ENCODE measurements around the gene NOTO.
"Not testable (repeated sequence)": the region's sequence is repeated elsewhere in the genome, so short reads cannot be mapped to it uniquely, and the experiment has no call there.

NOTO gene, protein sequence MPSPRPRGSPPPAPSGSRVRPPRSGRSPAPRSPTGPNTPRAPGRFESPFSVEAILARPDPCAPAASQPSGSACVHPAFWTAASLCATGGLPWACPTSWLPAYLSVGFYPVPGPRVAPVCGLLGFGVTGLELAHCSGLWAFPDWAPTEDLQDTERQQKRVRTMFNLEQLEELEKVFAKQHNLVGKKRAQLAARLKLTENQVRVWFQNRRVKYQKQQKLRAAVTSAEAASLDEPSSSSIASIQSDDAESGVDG

DNA sequence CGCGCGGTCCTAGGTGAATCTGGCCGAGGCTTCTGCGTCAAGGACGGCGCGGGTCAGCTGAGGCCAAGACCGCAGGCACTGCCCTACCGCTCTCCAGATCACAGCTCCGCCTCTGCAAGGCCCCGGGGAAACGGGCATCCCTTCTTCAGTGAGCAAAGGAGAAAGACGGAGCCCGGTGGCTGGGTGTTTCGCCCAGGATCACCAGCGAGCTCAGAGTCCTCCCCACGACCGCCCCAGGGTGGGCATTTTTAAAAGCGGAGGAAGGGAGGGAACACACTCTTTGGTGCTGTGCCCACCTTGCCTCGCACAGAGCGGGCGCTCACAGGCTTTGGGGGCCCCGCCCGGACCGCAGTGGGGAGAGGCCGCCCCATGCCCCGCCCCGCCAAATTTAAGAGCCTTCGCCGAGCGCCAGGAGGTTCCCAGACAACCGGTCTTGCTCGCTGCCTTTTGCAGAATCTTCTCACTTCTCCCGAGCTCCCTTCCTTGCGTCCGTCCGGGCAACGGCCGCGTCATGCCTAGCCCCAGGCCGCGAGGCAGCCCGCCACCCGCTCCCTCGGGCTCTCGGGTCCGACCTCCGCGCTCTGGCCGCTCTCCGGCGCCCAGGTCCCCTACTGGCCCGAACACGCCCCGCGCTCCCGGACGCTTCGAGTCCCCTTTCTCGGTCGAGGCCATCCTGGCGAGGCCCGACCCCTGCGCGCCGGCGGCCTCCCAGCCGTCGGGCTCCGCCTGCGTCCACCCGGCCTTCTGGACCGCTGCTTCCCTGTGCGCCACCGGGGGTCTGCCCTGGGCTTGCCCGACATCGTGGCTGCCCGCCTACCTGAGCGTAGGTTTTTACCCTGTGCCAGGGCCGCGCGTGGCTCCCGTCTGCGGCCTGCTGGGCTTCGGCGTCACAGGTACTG is at the start of gene NOTO:
TSS of gene NOTO (plus strand) at position 419 of the 899 bp plus-strand sequence. CDS start at position 512, 93 bp downstream.
- no peak for DNase-seq

DNA sequence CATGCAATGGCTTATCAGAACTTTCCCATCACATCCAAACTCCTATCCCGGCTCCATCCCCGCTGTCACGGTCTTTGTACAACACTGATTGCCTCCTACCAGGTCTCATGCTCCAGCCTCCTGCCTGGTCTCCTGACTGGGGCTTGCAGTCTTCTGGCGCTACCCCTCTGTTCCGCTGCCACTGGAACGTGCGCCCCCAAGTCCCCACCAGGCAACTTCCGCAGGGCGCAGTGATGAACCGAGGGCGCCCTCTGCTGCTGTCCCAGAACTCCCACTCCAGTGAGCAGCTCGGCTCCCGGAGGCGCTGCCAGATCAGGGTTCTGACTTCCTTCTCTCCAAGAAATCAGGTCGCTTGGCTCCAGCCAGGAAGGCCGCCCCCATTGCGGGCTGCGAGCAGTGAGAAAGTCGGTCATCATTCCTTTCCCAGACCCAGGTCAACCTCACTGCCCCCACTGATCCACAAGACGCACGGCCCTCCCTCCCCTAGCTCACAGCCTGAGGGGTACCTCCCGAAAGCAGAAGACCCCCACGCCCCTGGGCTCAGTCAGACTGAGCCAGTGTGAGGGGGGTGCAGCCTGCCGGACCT is 45.7 kb upstream of the NOTO start:
- peak; percentile 42 for DNase-seq

DNA sequence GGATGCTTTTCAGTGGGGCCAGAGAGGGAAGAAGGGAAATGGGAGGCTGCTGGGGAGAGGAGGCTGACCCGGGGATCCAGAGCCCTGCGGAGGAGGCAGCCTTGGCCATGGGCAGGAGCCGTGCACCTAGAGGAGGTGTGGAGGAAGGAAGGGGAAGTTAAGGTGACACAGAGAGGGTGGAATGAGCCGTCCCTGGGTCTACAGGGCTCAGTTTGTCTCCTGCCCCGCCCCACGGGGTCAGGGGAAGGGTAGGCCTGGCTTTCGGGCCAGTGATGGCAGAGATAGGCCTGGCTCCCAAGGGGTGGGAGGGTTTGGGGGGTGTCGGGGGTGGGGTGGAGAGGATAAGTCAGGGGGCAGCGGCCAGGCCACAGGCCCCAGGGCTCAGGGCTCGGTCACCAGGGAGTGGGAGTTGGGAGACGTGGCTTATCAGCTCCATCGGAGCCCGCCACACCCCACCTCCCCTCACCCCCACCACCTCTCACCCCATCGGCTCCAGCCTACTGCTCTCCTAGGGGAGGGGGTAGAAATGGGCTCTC is 39.5 kb upstream of the NOTO start:
- DNase-seq = no peak

DNA sequence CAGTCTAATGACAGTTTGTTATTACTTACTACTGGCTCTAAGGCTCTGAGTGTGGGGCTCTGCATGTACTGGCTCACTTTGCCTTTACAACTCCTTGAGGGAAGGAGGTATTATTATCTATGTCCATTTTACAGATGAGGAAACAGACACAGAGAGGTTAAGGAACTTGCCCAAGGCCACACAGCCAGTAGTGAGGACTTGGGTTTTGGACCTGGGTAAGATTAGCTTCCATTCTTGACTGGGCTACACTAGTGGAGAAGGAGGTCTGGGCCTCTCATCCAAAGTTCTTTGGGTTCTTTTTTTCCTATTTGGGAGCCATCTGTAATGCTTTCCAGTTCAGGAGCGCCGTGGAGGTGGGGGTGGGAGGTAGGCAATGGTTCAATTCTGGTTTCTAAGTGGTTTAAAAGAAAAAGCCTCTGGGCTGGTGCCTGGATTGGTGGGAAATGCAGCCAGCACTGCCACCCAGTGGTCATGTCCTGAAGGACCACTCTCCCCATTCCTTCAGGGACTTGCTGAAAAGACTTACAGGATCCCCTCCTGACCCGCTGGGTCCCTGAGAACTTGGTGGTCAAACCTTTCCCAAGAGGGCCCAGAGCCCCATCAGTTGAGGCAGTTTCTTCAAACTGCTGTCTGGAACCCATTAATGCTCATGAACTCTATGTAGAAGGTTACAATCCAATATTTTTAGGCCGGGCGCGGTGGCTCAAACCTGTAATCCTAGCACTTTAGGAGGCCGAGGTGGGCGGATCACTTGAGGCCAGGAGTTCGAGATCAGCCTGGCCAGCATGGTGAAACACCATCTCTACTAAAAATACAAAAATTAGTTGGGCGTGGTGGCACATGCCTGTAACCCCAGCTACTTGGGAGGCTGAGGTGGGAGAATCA is 38.6 kb upstream of the NOTO start:
- DNase-seq = peak; percentile 71

DNA sequence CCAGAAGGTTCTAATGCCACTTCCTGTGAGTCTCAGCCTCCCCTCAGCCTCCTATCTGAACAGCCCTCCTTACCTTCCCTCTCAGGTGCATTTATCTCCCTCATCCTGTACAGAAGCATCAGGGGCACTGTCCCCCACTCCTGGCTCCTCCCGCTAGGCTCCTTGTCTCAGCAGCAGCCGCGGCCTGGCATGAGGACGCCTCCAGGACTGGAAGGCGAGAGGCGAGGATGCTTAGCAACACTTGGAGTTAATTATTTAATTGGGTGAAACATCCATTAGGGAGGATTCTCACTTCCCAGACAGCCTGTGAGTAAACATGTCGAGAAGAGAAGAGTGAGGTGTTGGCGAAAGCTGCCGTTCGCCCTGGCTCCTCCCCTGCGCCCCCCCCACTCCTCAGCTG is 36.4 kb upstream of the NOTO start:
- not testable (repeated sequence) for DNase-seq

DNA sequence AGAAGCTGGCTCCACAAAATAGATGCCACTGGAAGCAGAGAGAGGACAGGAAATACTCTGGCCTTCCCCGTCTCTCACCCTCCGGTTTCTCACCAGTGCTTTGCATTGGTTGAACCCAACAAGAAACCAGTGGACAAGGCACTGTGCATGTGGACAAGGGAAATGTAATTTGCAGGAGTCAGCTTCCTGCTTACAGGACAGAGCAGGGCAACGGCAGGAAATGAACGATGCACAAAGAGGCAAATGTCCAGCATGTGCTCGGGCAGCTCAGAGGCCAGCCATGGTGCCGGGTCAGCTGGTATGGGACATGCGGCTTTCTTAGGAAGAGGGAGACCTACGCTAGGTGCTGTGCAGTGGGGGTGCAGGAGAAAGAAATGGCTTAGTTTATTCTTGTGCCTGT is 35.6 kb upstream of the NOTO start:
- not testable (repeated sequence) for DNase-seq

DNA sequence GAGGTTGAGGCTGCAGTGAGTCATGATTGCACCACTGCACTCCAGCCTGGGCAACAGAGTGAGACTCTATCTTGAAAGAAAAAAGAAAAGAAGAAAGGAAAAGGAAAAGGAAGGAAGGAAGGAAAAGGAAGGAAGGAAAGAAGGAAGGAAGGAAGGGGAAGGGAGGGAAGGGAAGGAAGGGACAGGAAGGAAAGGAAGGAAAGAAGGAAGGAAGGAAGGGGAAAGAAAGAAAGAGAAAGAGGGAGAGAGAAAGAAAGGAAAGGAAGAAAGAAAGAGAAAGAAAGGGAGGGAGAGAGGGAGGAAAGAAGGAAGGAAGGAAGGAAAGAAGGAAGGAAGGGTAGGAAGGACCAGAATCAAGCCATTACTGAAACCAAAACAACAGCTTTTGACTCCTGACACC is 34.0 kb upstream of the NOTO start:
- DNase-seq = not testable (repeated sequence)

DNA sequence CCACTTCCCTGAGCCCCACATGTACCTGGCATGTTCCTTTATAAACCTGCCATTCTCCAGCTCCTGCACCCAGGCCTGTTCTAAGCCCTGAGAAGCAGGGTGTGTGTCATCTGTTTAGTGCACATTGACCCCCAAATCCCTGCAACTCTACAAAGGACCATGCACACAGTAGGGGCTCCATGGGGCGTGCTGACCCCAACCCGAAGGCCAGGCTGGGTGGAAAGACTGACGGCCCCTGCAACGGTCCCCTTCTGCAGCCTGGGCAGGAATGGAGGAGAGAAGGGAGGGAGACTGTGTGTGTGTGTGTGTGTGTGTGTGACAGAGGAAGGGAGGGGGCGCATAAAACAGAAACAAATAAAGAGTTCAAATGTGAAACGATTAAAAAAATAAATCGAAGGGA is 32.0 kb upstream of the NOTO start:
- not testable (repeated sequence) for DNase-seq

DNA sequence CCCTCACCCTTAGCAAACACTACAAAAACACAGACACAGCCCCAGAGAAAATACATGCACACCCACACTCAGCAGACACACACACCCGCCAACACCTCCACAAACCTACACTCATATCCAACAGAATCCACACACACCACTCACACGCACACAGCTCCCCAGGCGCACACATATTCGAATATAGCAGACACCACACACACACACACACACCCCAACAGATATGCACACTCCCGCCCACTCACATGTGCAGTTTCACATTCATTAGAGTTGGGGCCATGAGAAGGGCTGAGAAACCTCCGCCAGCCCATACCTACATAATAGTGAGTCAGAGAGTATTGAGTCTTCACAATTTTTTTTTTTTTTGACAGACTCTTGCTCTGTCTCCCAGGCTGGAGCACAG is 29.4 kb upstream of the NOTO start:
- peak; percentile 76 for DNase-seq

DNA sequence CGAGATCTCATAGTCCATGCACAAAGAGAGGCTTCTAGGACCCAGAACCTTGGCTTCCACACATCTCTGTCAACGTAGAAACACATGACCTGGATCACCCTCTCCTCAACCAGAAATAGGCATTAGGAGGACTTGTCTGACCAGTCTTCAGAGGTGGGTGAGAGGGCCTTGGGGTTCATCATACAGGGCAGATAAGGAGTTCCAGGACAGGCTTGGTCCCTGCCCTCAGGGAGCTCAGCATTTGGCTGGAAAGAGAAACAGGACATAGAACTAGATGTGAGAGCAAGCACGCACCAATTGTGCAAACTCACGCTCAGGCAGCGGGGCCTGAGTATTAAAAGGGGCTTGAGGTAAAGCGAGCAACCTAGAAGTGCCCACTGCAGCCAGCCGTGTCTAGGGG is 28.6 kb upstream of the NOTO start:
- DNase-seq = no peak

DNA sequence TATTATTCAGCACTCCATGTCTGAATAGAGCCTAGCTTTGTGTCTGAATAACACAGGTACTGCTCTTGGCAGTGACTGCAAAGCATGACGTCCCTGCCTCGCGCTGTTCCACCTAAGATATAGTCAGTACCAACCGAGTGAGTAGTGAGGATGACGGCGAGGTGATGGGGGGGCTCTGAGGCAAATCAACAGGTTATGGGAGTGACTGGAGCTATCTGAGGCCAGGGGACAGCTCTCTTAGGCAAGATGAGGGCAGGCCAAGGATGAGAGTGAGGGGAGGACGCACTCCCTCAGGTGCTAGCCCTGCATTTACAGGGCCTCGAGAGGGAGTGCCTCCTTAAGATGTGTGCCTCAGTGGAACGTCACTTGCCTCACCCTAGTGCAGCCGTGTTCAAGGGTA is 28.1 kb upstream of the NOTO start:
- DNase-seq = no peak

DNA sequence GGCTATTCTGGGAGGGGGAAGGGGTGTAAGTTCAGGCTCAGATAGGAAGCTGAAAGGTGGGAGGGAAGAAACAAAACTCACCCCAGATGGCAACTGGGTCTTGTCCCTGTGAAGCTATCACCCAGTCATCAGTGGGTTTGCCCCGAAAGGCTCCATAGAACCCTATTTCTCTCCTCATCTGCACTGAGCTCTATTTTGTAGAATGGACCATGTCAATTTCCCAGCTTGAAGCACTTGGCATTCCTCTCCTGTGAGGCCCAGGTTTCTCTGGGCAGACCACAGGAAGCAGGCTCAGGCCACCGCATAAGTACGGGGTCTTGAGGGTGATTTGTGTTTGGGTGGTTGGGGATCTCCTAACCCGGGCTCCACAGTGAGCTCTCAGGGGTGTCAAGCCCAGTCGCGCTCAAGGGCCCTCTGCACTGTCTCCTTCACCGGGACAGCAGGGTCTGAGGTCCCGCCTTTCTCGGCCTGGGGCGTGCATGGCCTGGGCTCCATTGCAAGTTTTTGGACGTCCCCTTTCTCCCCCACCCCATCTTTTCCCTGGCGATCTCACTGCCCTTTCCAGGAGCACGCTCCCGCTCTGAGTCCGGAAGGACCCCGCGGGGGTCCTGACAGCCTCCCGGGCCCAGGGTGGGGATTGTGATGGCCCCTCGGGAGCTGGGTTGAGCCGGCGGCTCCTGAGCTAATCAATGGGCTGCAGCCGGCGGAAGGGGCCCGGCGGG is 27.3 kb upstream of the NOTO start:
- DNase-seq = no peak

DNA sequence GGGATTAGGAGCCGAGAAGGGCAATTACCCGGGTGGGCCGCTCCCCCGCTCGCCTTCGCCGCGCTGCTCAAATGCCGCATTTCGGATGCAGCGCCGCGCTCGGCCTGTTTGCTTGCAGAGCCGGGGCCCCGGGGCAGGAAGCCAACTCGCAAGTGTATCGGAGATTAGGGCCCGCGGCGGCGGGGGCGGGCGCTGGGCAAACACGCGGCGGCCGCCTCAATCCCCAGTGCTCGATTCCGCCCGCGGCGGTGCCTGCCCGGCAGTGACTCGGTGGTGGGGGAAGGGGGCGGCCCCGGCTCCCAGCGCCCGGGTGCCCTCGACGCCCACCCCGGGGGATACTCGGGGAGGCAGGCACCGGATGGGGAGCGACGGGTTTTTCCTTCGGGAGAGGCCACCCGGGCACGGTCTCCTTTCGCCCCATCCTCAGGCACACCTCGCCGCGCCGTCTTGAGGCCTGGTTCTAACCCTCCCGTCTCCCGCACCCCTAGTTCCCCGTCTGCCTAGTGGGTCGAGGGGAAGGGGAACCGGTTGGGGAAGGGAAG is 26.6 kb upstream of the NOTO start:
- DNase-seq = peak; percentile 67

DNA sequence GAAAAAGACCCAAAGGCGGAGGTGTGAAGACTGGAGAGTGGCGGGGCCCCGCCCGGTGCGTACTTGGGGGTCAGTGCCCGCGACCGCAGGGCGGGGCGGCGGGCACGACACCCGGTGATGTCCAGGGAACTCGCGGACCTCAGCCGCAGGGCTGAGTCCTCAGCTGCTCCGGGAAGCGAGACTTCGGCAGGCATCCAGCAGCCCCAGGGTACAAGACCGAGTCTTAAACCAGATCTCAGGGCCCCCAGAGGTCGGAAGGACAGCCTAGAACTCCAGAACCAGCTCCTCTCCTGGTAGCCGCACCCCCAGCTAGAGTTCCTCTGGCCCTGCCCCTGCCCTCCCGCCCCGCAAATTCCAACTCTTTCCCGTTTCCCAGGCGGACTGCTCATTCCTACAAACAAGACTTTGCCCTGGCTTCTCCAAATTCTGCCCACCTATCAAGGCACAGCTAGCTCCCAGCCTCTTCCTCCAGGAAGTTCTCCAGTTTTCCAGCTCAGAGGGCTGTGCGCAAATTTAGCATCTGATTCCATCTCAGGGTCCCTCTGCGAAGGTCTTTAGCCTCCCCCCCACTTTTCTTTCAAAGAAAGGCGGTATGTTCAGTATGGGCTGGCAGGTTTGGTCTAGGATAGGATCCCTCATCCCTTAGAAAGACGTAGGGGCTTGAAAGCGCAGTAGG is 26.0 kb upstream of the NOTO start:
- no peak for DNase-seq

DNA sequence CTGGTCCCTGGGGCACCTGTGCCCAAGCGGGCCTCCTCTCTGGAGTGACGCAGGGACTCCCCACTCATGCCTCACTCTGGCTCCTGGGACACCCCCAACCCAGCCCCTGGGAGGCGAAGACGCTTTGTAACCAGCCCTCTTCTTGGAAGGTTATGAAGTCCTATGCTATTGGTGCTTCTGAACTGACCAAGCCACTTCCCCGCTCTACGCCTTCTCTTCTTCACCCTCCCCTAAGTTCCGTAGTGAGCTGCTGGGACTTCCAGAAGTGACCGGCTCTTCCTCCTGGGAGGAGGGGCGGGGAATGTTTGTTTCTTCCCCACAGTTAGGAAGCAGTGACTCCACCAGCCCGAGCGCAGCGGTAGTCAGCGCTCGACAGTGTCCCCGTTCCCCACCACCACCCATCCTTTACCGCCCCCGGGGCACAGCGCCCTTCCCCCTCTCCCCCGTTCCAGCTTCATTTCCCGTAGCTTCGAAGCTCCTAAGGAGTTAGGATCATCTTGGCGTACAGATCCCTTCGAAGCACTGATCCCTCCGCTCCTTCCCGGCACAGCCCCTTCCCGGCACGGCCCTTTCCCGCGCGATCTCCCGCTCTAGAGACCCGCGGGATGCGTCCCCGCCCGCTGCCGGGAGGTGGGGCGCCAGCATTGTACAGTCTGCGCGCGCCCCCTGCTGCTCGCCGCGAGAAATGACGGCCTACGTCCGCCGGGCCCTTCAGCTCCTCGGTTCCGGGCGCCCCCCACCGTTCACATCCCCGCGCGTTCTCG is 25.3 kb upstream of the NOTO start:
- peak; percentile 89 for DNase-seq

DNA sequence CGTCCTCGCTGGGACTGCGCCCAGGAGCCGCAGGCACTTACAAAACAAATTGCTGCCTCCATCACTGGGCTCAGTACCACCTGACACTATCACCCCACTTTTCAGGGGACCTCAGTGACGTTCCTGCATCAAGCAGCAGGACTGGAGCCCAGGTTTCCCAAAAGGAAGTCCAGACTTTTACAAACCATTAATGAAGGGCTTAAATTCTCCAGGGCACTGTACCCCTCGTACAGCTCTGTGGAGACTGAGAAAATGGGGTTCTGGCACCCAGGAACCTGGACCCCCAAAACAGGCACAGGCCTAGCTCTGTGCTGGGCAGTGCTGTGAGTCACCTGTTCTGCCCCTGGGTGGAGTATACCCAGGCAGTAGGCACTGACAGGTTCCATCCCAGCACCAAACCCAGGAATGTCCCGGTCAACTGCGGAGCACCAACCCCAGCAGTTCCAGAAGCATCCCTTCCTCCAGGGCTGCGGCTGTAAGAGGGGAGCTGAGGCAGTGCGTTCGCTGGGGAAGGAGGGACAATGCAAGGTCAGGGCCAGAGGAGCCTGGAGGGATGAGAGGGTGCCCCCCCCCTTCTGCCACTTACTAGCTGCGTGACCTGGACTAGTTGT is 24.6 kb upstream of the NOTO start:
- DNase-seq = no peak

DNA sequence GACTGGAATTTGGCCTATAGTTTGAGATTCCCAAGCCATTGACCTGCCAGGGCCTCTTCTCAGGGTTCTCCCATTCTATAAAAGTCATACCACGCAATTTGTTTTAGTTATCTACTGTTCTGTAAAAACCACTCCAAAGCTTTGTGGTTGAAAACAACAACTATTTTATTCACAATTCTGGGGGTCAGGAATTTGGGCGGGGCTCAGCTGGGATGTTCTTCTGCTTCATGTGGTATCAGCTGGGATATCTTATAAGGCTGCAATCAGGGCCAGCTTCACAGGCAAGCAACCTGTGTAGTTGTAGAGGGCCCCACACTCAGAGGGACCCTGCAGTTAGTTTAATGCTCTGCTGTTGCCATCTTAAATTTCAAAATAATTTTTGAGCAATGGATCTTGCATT is 16.4 kb upstream of the NOTO start:
- no peak for DNase-seq

DNA sequence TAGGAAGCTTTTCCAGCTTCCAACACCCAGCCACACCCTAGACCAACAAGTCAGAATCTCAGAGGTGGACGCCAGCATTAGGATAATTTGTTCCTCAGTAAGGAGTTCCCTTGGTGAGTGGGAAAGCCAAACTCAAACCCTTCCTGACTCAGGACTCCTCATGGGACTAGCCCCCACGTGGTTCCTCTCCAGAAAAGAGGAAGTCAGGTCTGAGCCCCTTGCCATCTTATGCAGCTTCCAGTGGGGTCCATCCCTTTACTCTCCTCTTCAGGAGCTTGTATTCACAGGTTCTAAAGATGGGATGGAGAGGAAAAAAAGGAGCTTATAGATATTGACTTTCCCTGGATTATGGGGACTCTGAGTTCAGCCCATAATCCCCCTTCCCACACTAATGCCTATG is 14.8 kb upstream of the NOTO start:
- no peak for DNase-seq

DNA sequence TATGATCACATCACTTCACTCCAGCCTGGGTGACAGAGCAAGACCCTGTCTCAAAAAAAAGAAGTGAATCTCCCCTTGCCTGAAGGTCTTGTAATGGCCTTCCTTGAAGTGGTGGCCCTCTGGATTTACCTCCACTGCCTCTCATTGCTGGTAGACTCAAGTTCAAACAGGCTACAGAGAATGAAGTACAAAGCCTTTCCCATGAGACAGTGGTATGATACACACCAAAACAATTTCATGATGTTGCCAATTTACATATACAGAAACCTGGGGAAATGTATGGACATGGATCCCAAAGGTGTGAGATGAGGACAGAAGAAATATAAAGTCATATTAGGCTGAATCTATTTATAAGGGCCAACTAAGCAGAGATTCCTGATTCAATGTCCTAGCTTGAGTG is 4.8 kb upstream of the NOTO start:
- no peak for DNase-seq

DNA sequence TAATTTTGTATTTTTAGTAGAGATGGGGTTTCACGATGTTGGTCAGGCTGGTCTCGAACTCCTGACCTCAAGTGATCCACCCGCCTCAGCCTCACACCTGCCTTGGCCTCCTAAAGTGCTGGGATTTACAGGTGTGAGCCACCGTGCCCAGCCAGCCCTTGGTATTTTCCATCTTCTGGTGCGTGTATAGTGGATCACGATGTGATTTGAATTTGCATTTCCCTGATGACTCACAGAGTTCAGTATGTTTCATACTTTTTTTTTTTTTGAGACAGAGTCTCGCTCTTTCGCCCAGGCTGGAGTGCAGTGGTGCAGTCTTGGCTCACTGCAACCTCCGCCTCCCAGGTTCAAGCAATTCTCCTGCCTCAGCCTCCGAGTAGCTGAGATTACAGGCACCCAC is 2.1 kb upstream of the NOTO start:
- DNase-seq = not testable (repeated sequence)

Data from stimulated activated CD4-positive, alpha-beta T cell treated with anti-CD3 and anti-CD28 coated beads, Interleukin-4, amount 100 ng/mL, for 24 hours (primary cell).